Ishikawa (cell line): Measurements from ENCODE around the gene CNPY4.

ENCODE experiments used
- EP300 ChIP-seq: IDR thresholded peaks from 2 replicates; pipeline ENCODE4 v1.6.1; 2012; ENCODE audit warnings: borderline replicate concordance
- FOXM1 ChIP-seq: IDR thresholded peaks from 2 replicates; pipeline ENCODE4 v1.6.1; 2012; ENCODE audit warnings: low read depth, borderline replicate concordance
- TAF1 ChIP-seq: IDR thresholded peaks from 2 replicates; pipeline ENCODE4 v1.6.1; 2012; ENCODE audit warnings: low read depth, mild to moderate bottlenecking
- TEAD4 ChIP-seq: IDR thresholded peaks from 2 replicates; pipeline ENCODE4 v1.6.1; 2012
- YY1 ChIP-seq: IDR thresholded peaks from 2 replicates; pipeline ENCODE4 v1.6.1; 2012; ENCODE audit warnings: low read depth
- TF ChIP-seq, protein P1 (sequence below): IDR thresholded peaks from 2 replicates; pipeline ENCODE4 v1.6.1; 2012; ENCODE audit warnings: low read depth, mild to moderate bottlenecking

DNA sequence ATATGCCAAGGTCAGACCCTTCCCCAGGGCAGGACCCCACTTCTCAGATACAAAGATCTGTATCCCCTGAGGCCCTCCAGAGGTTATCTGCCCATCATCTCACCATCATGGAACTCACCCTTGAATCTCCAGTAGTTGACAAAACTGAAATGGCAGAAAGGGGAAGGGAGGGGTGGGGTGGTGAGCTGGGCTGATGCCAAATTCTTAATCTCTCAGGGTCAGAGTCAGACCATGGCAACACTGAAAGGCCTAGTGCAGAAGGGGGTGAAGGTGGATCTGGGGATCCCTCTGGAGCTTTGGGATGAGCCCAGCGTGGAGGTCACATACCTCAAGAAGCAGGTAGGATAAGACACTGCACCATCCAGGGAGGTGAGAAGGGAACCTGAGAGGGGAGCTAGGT, 3.1 kb downstream of the CNPY4 start:
- no peak for TF ChIP-seq TAF1
- TF ChIP-seq YY1: no peak
- TF ChIP-seq FOXM1: no peak
- TF ChIP-seq, protein P1, sequence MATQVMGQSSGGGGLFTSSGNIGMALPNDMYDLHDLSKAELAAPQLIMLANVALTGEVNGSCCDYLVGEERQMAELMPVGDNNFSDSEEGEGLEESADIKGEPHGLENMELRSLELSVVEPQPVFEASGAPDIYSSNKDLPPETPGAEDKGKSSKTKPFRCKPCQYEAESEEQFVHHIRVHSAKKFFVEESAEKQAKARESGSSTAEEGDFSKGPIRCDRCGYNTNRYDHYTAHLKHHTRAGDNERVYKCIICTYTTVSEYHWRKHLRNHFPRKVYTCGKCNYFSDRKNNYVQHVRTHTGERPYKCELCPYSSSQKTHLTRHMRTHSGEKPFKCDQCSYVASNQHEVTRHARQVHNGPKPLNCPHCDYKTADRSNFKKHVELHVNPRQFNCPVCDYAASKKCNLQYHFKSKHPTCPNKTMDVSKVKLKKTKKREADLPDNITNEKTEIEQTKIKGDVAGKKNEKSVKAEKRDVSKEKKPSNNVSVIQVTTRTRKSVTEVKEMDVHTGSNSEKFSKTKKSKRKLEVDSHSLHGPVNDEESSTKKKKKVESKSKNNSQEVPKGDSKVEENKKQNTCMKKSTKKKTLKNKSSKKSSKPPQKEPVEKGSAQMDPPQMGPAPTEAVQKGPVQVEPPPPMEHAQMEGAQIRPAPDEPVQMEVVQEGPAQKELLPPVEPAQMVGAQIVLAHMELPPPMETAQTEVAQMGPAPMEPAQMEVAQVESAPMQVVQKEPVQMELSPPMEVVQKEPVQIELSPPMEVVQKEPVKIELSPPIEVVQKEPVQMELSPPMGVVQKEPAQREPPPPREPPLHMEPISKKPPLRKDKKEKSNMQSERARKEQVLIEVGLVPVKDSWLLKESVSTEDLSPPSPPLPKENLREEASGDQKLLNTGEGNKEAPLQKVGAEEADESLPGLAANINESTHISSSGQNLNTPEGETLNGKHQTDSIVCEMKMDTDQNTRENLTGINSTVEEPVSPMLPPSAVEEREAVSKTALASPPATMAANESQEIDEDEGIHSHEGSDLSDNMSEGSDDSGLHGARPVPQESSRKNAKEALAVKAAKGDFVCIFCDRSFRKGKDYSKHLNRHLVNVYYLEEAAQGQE: no peak
- TF ChIP-seq EP300: no peak
- no peak for TF ChIP-seq TEAD4
